Measurements from ENCODE around the gene CES4A.
"Not testable (repeated sequence)": the region's sequence is repeated elsewhere in the genome, so short reads cannot be mapped to it uniquely, and the experiment has no call there.

CES4A gene

GRCh38 chr16:67040166-67040565 lies 51.8 kb downstream of the CES4A start:
- Histone ChIP-seq H3K36me3 (ENCODE audit: control insufficient read depth in 1 of 2, insufficient read depth in 2 of 2, low read length in 2 of 2) (peaks cover 0 to 7% of the 10 kb centered on the region in 2 donors), H3K27me3 (ENCODE audit: low read depth, low read length) (no peaks in the 10 kb centered on the region), H3K4me1 (ENCODE audit: control insufficient read depth in 1 of 2, insufficient read depth in 2 of 2, low read length in 2 of 2) (peaks cover 0 to 8% of the 10 kb centered on the region in 2 donors), H3K4me3 (ENCODE audit: low read depth in 1 of 2, low read length in 2 of 2) (no peak overlapping the region), H3K9me3 (ENCODE audit: control insufficient read depth in 1 of 2, low read length in 2 of 2) (no peaks in the 10 kb centered on the region), H3K27ac (ENCODE audit: low read length) (no peak overlapping the region)

GRCh38 chr16:67040906-67041305 lies 52.5 kb downstream of the CES4A start:
- no peaks in the 10 kb centered on the region for H3K9me3 ChIP-seq (ENCODE audit: control insufficient read depth in 1 of 2, low read length in 2 of 2)
- peaks cover 0 to 7% of the 10 kb centered on the region in 2 donors for H3K36me3 ChIP-seq (ENCODE audit: control insufficient read depth in 1 of 2, insufficient read depth in 2 of 2, low read length in 2 of 2)
- no peak overlapping the region for H3K27ac ChIP-seq (ENCODE audit: low read length)
- H3K4me3 ChIP-seq (ENCODE audit: low read depth in 1 of 2, low read length in 2 of 2) = no peak overlapping the region
- peaks cover 0 to 8% of the 10 kb centered on the region in 2 donors for H3K4me1 ChIP-seq (ENCODE audit: control insufficient read depth in 1 of 2, insufficient read depth in 2 of 2, low read length in 2 of 2)
- no peaks in the 10 kb centered on the region for H3K27me3 ChIP-seq (ENCODE audit: low read depth, low read length)

GRCh38 chr16:67041520-67041919 lies 53.1 kb downstream of the CES4A start:
- H3K9me3 ChIP-seq (ENCODE audit: control insufficient read depth in 1 of 2, low read length in 2 of 2); H3K4me1 ChIP-seq (ENCODE audit: control insufficient read depth in 1 of 2, insufficient read depth in 2 of 2, low read length in 2 of 2); H3K4me3 ChIP-seq (ENCODE audit: low read depth in 1 of 2, low read length in 2 of 2); H3K27me3 ChIP-seq (ENCODE audit: low read depth, low read length); H3K27ac ChIP-seq (ENCODE audit: low read length): not testable (repeated sequence)
- peaks cover 0 to 11% of the 10 kb centered on the region in 2 donors for H3K36me3 ChIP-seq (ENCODE audit: control insufficient read depth in 1 of 2, insufficient read depth in 2 of 2, low read length in 2 of 2)

GRCh38 chr16:67043420-67043819 lies 55.0 kb downstream of the CES4A start:
- peaks cover 0 to 13% of the 10 kb centered on the region in 2 donors for H3K36me3 ChIP-seq (ENCODE audit: control insufficient read depth in 1 of 2, insufficient read depth in 2 of 2, low read length in 2 of 2)
- H3K27ac ChIP-seq (ENCODE audit: low read length) = no peak overlapping the region
- no peak overlapping the region for H3K4me3 ChIP-seq (ENCODE audit: low read depth in 1 of 2, low read length in 2 of 2)
- H3K4me1 ChIP-seq (ENCODE audit: control insufficient read depth in 1 of 2, insufficient read depth in 2 of 2, low read length in 2 of 2) = peaks cover 0 to 8% of the 10 kb centered on the region in 2 donors
- no peaks in the 10 kb centered on the region for H3K27me3 ChIP-seq (ENCODE audit: low read depth, low read length)
- no peaks in the 10 kb centered on the region for H3K9me3 ChIP-seq (ENCODE audit: control insufficient read depth in 1 of 2, low read length in 2 of 2)

GRCh38 chr16:67050796-67051195 lies 62.4 kb downstream of the CES4A start:
- no peak overlapping the region for H3K4me3 ChIP-seq (ENCODE audit: low read depth in 1 of 2, low read length in 2 of 2)
- H3K27me3 ChIP-seq (ENCODE audit: low read depth, low read length) = no peaks in the 10 kb centered on the region
- no peaks in the 10 kb centered on the region for H3K9me3 ChIP-seq (ENCODE audit: control insufficient read depth in 1 of 2, low read length in 2 of 2)
- H3K27ac ChIP-seq (ENCODE audit: low read length) = no peak overlapping the region
- no peaks in the 10 kb centered on the region for H3K4me1 ChIP-seq (ENCODE audit: control insufficient read depth in 1 of 2, insufficient read depth in 2 of 2, low read length in 2 of 2)
- H3K36me3 ChIP-seq (ENCODE audit: control insufficient read depth in 1 of 2, insufficient read depth in 2 of 2, low read length in 2 of 2) = peaks cover 5 to 6% of the 10 kb centered on the region in 2 donors

- H3K4me1 ChIP-seq (ENCODE audit: control insufficient read depth in 1 of 2, insufficient read depth in 2 of 2, low read length in 2 of 2) = no peaks in the 10 kb centered on the region
- H3K4me3 ChIP-seq (ENCODE audit: low read depth in 1 of 2, low read length in 2 of 2) = no peak overlapping the region
- no peaks in the 10 kb centered on the region for H3K9me3 ChIP-seq (ENCODE audit: control insufficient read depth in 1 of 2, low read length in 2 of 2)
- H3K27me3 ChIP-seq (ENCODE audit: low read depth, low read length) = no peaks in the 10 kb centered on the region
- no peak overlapping the region for H3K27ac ChIP-seq (ENCODE audit: low read length)
- H3K36me3 ChIP-seq (ENCODE audit: control insufficient read depth in 1 of 2, insufficient read depth in 2 of 2, low read length in 2 of 2) = peaks cover 0 to 12% of the 10 kb centered on the region in 2 donors
Measured at GRCh38 chr16:67052399-67052798, 64.0 kb downstream of the CES4A start.

- no peaks in the 10 kb centered on the region for H3K9me3 ChIP-seq (ENCODE audit: control insufficient read depth in 1 of 2, low read length in 2 of 2)
- peaks cover 0 to 12% of the 10 kb centered on the region in 2 donors for H3K36me3 ChIP-seq (ENCODE audit: control insufficient read depth in 1 of 2, insufficient read depth in 2 of 2, low read length in 2 of 2)
- no peak overlapping the region for H3K27ac ChIP-seq (ENCODE audit: low read length)
- H3K27me3 ChIP-seq (ENCODE audit: low read depth, low read length) = no peaks in the 10 kb centered on the region
- no peaks in the 10 kb centered on the region for H3K4me1 ChIP-seq (ENCODE audit: control insufficient read depth in 1 of 2, insufficient read depth in 2 of 2, low read length in 2 of 2)
- H3K4me3 ChIP-seq (ENCODE audit: low read depth in 1 of 2, low read length in 2 of 2) = no peak overlapping the region
Measured at GRCh38 chr16:67053767-67054334, 65.5 kb downstream of the CES4A start.

GRCh38 chr16:67054901-67055300 lies 66.5 kb downstream of the CES4A start:
- Histone ChIP-seq H3K36me3 (ENCODE audit: control insufficient read depth in 1 of 2, insufficient read depth in 2 of 2, low read length in 2 of 2) (peaks cover 0 to 12% of the 10 kb centered on the region in 2 donors), H3K9me3 (ENCODE audit: control insufficient read depth in 1 of 2, low read length in 2 of 2) (no peaks in the 10 kb centered on the region), H3K27me3 (ENCODE audit: low read depth, low read length) (no peaks in the 10 kb centered on the region), H3K4me3 (ENCODE audit: low read depth in 1 of 2, low read length in 2 of 2) (no peak overlapping the region), H3K4me1 (ENCODE audit: control insufficient read depth in 1 of 2, insufficient read depth in 2 of 2, low read length in 2 of 2) (no peaks in the 10 kb centered on the region), H3K27ac (ENCODE audit: low read length) (no peak overlapping the region)

GRCh38 chr16:67055712-67056487 lies 67.5 kb downstream of the CES4A start:
- H3K4me3 ChIP-seq (ENCODE audit: low read depth in 1 of 2, low read length in 2 of 2) = no peak overlapping the region
- no peaks in the 10 kb centered on the region for H3K4me1 ChIP-seq (ENCODE audit: control insufficient read depth in 1 of 2, insufficient read depth in 2 of 2, low read length in 2 of 2)
- H3K9me3 ChIP-seq (ENCODE audit: control insufficient read depth in 1 of 2, low read length in 2 of 2) = no peaks in the 10 kb centered on the region
- no peaks in the 10 kb centered on the region for H3K27me3 ChIP-seq (ENCODE audit: low read depth, low read length)
- H3K36me3 ChIP-seq (ENCODE audit: control insufficient read depth in 1 of 2, insufficient read depth in 2 of 2, low read length in 2 of 2) = peaks cover 0 to 12% of the 10 kb centered on the region in 2 donors
- no peak overlapping the region for H3K27ac ChIP-seq (ENCODE audit: low read length)
